ENCODE results near the gene CRTC1.

Gene CRTC1

DNA sequence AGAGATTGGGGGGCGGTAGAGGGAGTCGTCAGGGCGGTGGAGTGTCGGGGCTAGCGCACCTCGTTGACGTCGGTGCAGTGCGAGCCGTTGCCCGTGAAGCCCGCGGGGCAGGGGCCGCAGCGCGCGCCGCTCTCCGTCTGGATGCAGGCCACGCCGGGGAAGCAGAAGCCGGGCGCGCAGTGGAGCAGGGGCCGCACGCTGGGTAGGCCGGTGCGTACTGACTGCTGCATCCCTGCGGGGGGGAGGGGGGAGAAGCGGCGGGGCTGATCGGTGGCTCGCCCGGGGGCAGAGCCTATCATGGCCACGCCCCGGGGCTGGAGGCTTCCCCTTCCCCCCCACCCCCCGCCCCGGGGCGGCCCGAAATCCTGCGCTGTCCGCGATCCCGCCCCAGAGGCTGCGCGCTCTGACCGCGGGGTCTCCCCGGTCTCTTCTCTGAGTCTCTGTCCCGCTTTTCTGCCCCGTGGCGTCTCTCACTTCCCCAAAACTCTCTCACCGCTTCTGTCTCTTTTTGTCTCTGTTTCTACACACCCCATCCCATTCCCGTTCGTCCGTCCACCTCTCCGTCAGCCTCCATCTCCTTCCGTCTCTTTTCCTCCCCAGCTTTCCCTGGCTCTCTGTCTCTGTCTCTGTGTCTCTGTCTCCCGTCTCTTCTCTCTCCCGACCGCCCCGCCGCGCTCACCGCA, 106.5 kb downstream of the CRTC1 start:
- Histone ChIP-seq H3K4me1 (ENCODE audit: control insufficient read depth, insufficient read depth, low read length, poor library complexity, severe bottlenecking) (peaks cover 32% of the 10 kb centered on the region), H3K9me3 (ENCODE audit: control insufficient read depth, low read length) (no peaks in the 10 kb centered on the region), H3K27me3 (replicated peaks; ENCODE audit: control insufficient read depth, insufficient read depth, low read length, poor library complexity, severe bottlenecking) (peaks cover 54% of the 10 kb centered on the region), H3K36me3 (ENCODE audit: control insufficient read depth, insufficient read depth, low read length) (no peaks in the 10 kb centered on the region), H3K4me3 (ENCODE audit: insufficient read depth, low read depth, low read length, poor library complexity, severe bottlenecking) (peak overlapping the region; percentile 29), H3K27ac (ENCODE audit: insufficient read depth, low read length, poor library complexity, severe bottlenecking) (no peak overlapping the region)
- DNase-seq: no peak

- Histone ChIP-seq H3K4me3 (ENCODE audit: insufficient read depth, low read depth, low read length, poor library complexity, severe bottlenecking) (peak within 1 kb of the TSS; percentile 29), H3K27ac (ENCODE audit: insufficient read depth, low read length, poor library complexity, severe bottlenecking) (no peak within 1 kb of the TSS), H3K27me3 (replicated peaks; ENCODE audit: control insufficient read depth, insufficient read depth, low read length, poor library complexity, severe bottlenecking) (peaks cover 54% of the 10 kb centered on the region), H3K4me1 (ENCODE audit: control insufficient read depth, insufficient read depth, low read length, poor library complexity, severe bottlenecking) (peaks cover 31% of the 10 kb centered on the region), H3K36me3 (ENCODE audit: control insufficient read depth, insufficient read depth, low read length) (no peaks in the 10 kb centered on the region), H3K9me3 (ENCODE audit: control insufficient read depth, low read length) (no peaks in the 10 kb centered on the region)
- no peak for DNase-seq
These were observed 107.3 kb downstream of the CRTC1 start, which contains the start of gene COMP for GRCh38 chr19:18790566-18791314. Gene COMP, minus strand, starts transcription at chr19:18791305. Its CDS starts 36 bp downstream, at chr19:18791269.

DNA sequence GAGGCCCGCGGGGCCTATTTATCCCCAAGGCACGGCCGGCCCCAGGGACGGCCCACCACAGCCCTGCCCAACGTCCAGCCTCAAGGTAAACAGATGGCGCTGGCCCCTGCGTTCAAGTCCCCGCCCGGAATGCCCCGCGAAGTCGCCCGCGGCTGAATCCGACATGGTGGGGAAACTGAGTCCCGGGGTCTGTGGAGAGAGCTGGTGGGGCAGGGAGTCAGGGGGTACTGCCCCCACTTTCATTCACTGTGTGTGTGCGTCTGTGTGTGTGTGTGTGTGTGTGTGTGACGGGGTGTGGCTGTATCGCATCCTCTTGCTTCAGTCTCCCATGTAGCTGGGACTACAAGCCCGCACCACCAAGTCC, 107.8 kb downstream of the CRTC1 start:
- peaks cover 50% of the 10 kb centered on the region for H3K27me3 ChIP-seq (replicated peaks; ENCODE audit: control insufficient read depth, insufficient read depth, low read length, poor library complexity, severe bottlenecking)
- H3K4me1 ChIP-seq (ENCODE audit: control insufficient read depth, insufficient read depth, low read length, poor library complexity, severe bottlenecking): peaks cover 31% of the 10 kb centered on the region
- H3K27ac ChIP-seq (ENCODE audit: insufficient read depth, low read length, poor library complexity, severe bottlenecking): no peak overlapping the region
- no peaks in the 10 kb centered on the region for H3K36me3 ChIP-seq (ENCODE audit: control insufficient read depth, insufficient read depth, low read length)
- no peaks in the 10 kb centered on the region for H3K9me3 ChIP-seq (ENCODE audit: control insufficient read depth, low read length)
- no peak overlapping the region for H3K4me3 ChIP-seq (ENCODE audit: insufficient read depth, low read depth, low read length, poor library complexity, severe bottlenecking)
- no peak for DNase-seq

- Histone ChIP-seq H3K27ac (ENCODE audit: insufficient read depth, low read length, poor library complexity, severe bottlenecking) (no peak overlapping the region), H3K4me1 (ENCODE audit: control insufficient read depth, insufficient read depth, low read length, poor library complexity, severe bottlenecking) (peaks cover 31% of the 10 kb centered on the region), H3K27me3 (replicated peaks; ENCODE audit: control insufficient read depth, insufficient read depth, low read length, poor library complexity, severe bottlenecking) (peaks cover 49% of the 10 kb centered on the region), H3K4me3 (ENCODE audit: insufficient read depth, low read depth, low read length, poor library complexity, severe bottlenecking) (no peak overlapping the region), H3K9me3 (ENCODE audit: control insufficient read depth, low read length) (no peaks in the 10 kb centered on the region), H3K36me3 (ENCODE audit: control insufficient read depth, insufficient read depth, low read length) (no peaks in the 10 kb centered on the region)
- no peak for DNase-seq
These were observed 109.2 kb downstream of the CRTC1 start for GRCh38 chr19:18792661-18793060.

- no peak overlapping the region for H3K4me3 ChIP-seq (ENCODE audit: insufficient read depth, low read depth, low read length, poor library complexity, severe bottlenecking)
- no peak for DNase-seq
- H3K27me3 ChIP-seq (replicated peaks; ENCODE audit: control insufficient read depth, insufficient read depth, low read length, poor library complexity, severe bottlenecking): peaks cover 44% of the 10 kb centered on the region
- no peaks in the 10 kb centered on the region for H3K36me3 ChIP-seq (ENCODE audit: control insufficient read depth, insufficient read depth, low read length)
- no peaks in the 10 kb centered on the region for H3K9me3 ChIP-seq (ENCODE audit: control insufficient read depth, low read length)
- no peak overlapping the region for H3K27ac ChIP-seq (ENCODE audit: insufficient read depth, low read length, poor library complexity, severe bottlenecking)
- H3K4me1 ChIP-seq (ENCODE audit: control insufficient read depth, insufficient read depth, low read length, poor library complexity, severe bottlenecking): peaks cover 28% of the 10 kb centered on the region
These were observed 109.9 kb downstream of the CRTC1 start for GRCh38 chr19:18793144-18794028.

DNA sequence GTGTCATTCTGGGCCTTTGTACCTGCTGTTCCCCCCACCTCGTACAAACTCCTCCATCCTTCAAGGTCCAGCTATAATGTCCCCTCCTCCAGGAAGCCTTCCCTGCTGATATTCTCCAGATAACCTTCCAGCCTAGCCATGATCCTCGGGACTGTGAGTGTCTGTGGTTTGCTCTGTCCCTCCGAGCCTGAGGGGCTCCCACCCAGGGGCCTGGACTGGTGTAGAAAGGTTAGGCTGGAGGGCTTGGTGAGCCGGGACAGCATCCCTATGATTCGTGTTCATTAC, 110.5 kb downstream of the CRTC1 start:
- no peak overlapping the region for H3K4me3 ChIP-seq (ENCODE audit: insufficient read depth, low read depth, low read length, poor library complexity, severe bottlenecking)
- H3K27ac ChIP-seq (ENCODE audit: insufficient read depth, low read length, poor library complexity, severe bottlenecking): no peak overlapping the region
- DNase-seq: no peak
- no peaks in the 10 kb centered on the region for H3K9me3 ChIP-seq (ENCODE audit: control insufficient read depth, low read length)
- peaks cover 23% of the 10 kb centered on the region for H3K4me1 ChIP-seq (ENCODE audit: control insufficient read depth, insufficient read depth, low read length, poor library complexity, severe bottlenecking)
- no peaks in the 10 kb centered on the region for H3K36me3 ChIP-seq (ENCODE audit: control insufficient read depth, insufficient read depth, low read length)
- H3K27me3 ChIP-seq (replicated peaks; ENCODE audit: control insufficient read depth, insufficient read depth, low read length, poor library complexity, severe bottlenecking): peaks cover 38% of the 10 kb centered on the region

DNA sequence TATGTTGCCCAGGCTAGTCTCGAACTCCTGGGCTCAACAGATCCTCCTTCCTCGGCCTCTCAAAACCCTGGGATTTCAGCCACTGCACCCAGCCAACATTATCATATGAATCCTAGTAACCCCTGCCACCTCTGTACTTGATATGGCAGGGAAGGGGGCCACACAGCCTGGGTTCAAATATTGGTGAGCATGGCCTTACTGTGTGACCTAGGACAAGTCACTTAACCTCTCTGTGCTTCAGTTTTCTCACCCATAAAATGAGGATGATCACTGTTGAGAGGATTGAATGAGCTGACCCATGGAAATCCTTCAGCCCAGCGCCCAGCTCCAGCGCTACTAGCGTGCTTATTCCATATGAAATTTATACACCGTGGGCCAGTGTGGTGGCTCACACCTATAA, 111.2 kb downstream of the CRTC1 start:
- no peak for DNase-seq

GRCh38 chr19:18795540-18795939, 112.1 kb downstream of the CRTC1 start:
- Histone ChIP-seq H3K4me3 (ENCODE audit: insufficient read depth, low read depth, low read length, poor library complexity, severe bottlenecking) (no peak overlapping the region), H3K27ac (ENCODE audit: insufficient read depth, low read length, poor library complexity, severe bottlenecking) (no peak overlapping the region), H3K4me1 (ENCODE audit: control insufficient read depth, insufficient read depth, low read length, poor library complexity, severe bottlenecking) (peaks cover 7% of the 10 kb centered on the region), H3K9me3 (ENCODE audit: control insufficient read depth, low read length) (no peaks in the 10 kb centered on the region), H3K27me3 (replicated peaks; ENCODE audit: control insufficient read depth, insufficient read depth, low read length, poor library complexity, severe bottlenecking) (peaks cover 23% of the 10 kb centered on the region), H3K36me3 (ENCODE audit: control insufficient read depth, insufficient read depth, low read length) (no peaks in the 10 kb centered on the region)
- no peak for DNase-seq

More for the DNA sequence above, 111.2 kb downstream of the CRTC1 start:
- no peaks in the 10 kb centered on the region for H3K36me3 ChIP-seq (ENCODE audit: control insufficient read depth, insufficient read depth, low read length)
- no peaks in the 10 kb centered on the region for H3K9me3 ChIP-seq (ENCODE audit: control insufficient read depth, low read length)
- peaks cover 31% of the 10 kb centered on the region for H3K27me3 ChIP-seq (replicated peaks; ENCODE audit: control insufficient read depth, insufficient read depth, low read length, poor library complexity, severe bottlenecking)
- peaks cover 15% of the 10 kb centered on the region for H3K4me1 ChIP-seq (ENCODE audit: control insufficient read depth, insufficient read depth, low read length, poor library complexity, severe bottlenecking)
- H3K27ac ChIP-seq (ENCODE audit: insufficient read depth, low read length, poor library complexity, severe bottlenecking): no peak overlapping the region
- no peak overlapping the region for H3K4me3 ChIP-seq (ENCODE audit: insufficient read depth, low read depth, low read length, poor library complexity, severe bottlenecking)

DNA sequence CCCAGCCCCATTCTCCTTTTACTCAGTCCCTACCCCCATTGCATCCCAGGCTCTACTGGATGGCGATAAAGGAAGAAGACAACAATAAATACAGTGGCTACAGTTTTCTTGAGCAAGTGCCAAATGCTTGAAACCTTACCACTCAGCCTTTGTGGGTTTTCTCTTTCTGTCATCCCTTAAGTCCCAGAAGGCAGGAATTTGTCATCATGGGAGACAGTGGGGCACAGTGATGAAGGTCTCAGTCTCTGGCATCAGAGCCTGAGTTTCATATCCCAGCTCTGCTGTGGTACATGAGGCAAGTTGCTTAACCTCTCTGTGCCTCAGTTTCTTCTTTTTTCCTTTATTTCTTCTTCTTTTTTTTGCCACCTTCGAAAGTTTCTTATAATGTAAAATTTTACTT, 112.8 kb downstream of the CRTC1 start:
- Histone ChIP-seq H3K27ac (ENCODE audit: insufficient read depth, low read length, poor library complexity, severe bottlenecking) (no peak overlapping the region), H3K27me3 (replicated peaks; ENCODE audit: control insufficient read depth, insufficient read depth, low read length, poor library complexity, severe bottlenecking) (peaks cover 20% of the 10 kb centered on the region)
- DNase-seq: no peak

More for the DNA sequence above, 112.8 kb downstream of the CRTC1 start:
- no peaks in the 10 kb centered on the region for H3K36me3 ChIP-seq (ENCODE audit: control insufficient read depth, insufficient read depth, low read length)
- peaks cover 2% of the 10 kb centered on the region for H3K4me1 ChIP-seq (ENCODE audit: control insufficient read depth, insufficient read depth, low read length, poor library complexity, severe bottlenecking)
- H3K9me3 ChIP-seq (ENCODE audit: control insufficient read depth, low read length): no peaks in the 10 kb centered on the region
- H3K4me3 ChIP-seq (ENCODE audit: insufficient read depth, low read depth, low read length, poor library complexity, severe bottlenecking): no peak overlapping the region

Data from effector memory CD4-positive, alpha-beta T cell (primary cell).